Adrenal gland (tissue), 5 donors: ENCODE data around the gene TCP11L2.

ENCODE experiments used
- CTCF ChIP-seq, 6 experiments: fragments of 450-650 bp in 4 of 6; fragments of 200-600 bp in 2 of 6; sonication (generic) in 1 of 6; IDR thresholded peaks; 1 replicate in 5 of 6; 2 replicates in 1 of 6; pipeline versions ENCODE4 v1.5.1 to v1.8.0; 2016 to 2021; ENCODE audit warnings: antibody characterized with exemption in 6 of 6, mild to moderate bottlenecking in 2 of 6, moderate library complexity in 1 of 6
- POLR2A ChIP-seq, 2 donors: fragments of 450-650 bp; IDR thresholded peaks; one replicate each; pipeline ENCODE4 v1.6.1; 2017; ENCODE audit warnings: antibody characterized with exemption in 2 of 2, mild to moderate bottlenecking in 2 of 2, moderate library complexity in 1 of 2
- donor health status: DM: no; HTN: no; CAD: no.

- TF ChIP-seq POLR2A (IDR thresholded peaks at IDR 0.05) (peak in 1 of 2 donors; percentile 27), CTCF (IDR thresholded peaks at IDR 0.05) (no peak)
Measured at GRCh38 chr12:106329231-106329982, 26.9 kb downstream of the TCP11L2 start.
